Measurements from ENCODE around the gene SERPINB1. TPM values are rescaled to one million over a fixed set of nuclear protein-coding genes. Genes with fewer than 3 reads are reported as not detected.

Gene SERPINB1
- total RNA-seq, 1 experiment from 2014 or later, result 82.3 TPM

DNA sequence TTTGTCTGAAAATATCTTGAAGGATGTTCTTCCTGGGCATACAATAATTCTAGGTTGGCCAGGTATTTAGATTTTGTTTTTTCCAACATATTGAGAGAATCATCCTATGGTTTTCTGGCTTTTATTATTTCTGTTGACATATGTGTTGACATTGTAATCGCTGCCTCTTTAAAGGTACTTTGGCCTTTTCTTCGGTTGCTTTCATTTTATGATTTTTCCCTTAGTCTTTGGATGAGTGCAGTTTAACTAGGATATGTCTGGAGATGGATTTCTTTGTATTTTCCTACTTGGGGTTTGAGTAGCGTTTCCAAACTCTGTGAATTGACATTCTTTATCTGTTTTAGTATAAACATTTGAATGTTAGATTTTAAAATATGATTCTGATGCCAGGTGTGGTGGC is 11.5 kb downstream of the SERPINB1 start:
- peaks cover 21% of the 10 kb centered on the region for H3F3A ChIP-seq (ENCODE audit: insufficient read depth, low read depth)
- DNase-seq, result no peak
- H3K4me3 ChIP-seq, result no peak overlapping the region
- H3K9me2 ChIP-seq (ENCODE audit: insufficient read depth), result no peaks in the 10 kb centered on the region
- H3K27ac ChIP-seq, result no peak overlapping the region
- H3K79me2 ChIP-seq (ENCODE audit: low read depth), result no peaks in the 10 kb centered on the region
- no TSS peak for BruUV-seq (replicated peaks)
- H3K36me3 ChIP-seq (ENCODE audit: low read depth), result peaks cover 19% of the 10 kb centered on the region
- intact Hi-C loops (cut with micrococcal nuclease; ENCODE audit: unreplicated experiment), result no loop called here
- H3K4me1 ChIP-seq (replicated peaks; ENCODE audit: insufficient read depth), result no peaks in the 10 kb centered on the region
- TF ChIP-seq EZH2 (IDR thresholded peaks at IDR 0.05; ENCODE audit: low read depth), result no peak
- TF ChIP-seq, protein P1, sequence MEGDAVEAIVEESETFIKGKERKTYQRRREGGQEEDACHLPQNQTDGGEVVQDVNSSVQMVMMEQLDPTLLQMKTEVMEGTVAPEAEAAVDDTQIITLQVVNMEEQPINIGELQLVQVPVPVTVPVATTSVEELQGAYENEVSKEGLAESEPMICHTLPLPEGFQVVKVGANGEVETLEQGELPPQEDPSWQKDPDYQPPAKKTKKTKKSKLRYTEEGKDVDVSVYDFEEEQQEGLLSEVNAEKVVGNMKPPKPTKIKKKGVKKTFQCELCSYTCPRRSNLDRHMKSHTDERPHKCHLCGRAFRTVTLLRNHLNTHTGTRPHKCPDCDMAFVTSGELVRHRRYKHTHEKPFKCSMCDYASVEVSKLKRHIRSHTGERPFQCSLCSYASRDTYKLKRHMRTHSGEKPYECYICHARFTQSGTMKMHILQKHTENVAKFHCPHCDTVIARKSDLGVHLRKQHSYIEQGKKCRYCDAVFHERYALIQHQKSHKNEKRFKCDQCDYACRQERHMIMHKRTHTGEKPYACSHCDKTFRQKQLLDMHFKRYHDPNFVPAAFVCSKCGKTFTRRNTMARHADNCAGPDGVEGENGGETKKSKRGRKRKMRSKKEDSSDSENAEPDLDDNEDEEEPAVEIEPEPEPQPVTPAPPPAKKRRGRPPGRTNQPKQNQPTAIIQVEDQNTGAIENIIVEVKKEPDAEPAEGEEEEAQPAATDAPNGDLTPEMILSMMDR (conservative IDR thresholded peaks at IDR 0.05), result no peak
- ChIA-PET POLR2A (ENCODE audit: unreplicated experiment) (no interaction called here), CTCF (no interaction called here)
- H4K20me1 ChIP-seq (ENCODE audit: insufficient read depth), result no peaks in the 10 kb centered on the region
- H3K27me3 ChIP-seq (ENCODE audit: insufficient read depth, low read depth), result no peaks in the 10 kb centered on the region
- no peaks in the 10 kb centered on the region for H3K9me3 ChIP-seq (ENCODE audit: insufficient read depth, low read depth)
- no peak overlapping the region for H2AFZ ChIP-seq
- no peak overlapping the region for H3K4me2 ChIP-seq

GRCh38 chr6:2829253-2829652 is 12.4 kb downstream of the SERPINB1 start:
- peaks cover 21% of the 10 kb centered on the region for H3F3A ChIP-seq (ENCODE audit: insufficient read depth, low read depth)
- H2AFZ ChIP-seq, result no peak overlapping the region
- H3K27me3 ChIP-seq (ENCODE audit: insufficient read depth, low read depth), result no peaks in the 10 kb centered on the region
- H3K4me3 ChIP-seq, result no peak overlapping the region
- H3K79me2 ChIP-seq (ENCODE audit: low read depth), result no peaks in the 10 kb centered on the region
- DNase-seq, result no peak
- TF ChIP-seq, protein P1 (conservative IDR thresholded peaks at IDR 0.05), result no peak
- TF ChIP-seq EZH2 (IDR thresholded peaks at IDR 0.05; ENCODE audit: low read depth), result no peak
- H3K36me3 ChIP-seq (ENCODE audit: low read depth), result peaks cover 9% of the 10 kb centered on the region
- ChIA-PET POLR2A (ENCODE audit: unreplicated experiment) (interaction anchor here (1.0 kb wide), 1 partner anchor 13 kb away, joined by 11 read pairs; the partner anchor contains the start of gene SERPINB1), CTCF (no interaction called here)
- intact Hi-C loops (cut with micrococcal nuclease; ENCODE audit: unreplicated experiment), result no loop called here
- H3K27ac ChIP-seq, result no peak overlapping the region
- H3K9me3 ChIP-seq (ENCODE audit: insufficient read depth, low read depth), result no peaks in the 10 kb centered on the region
- no peaks in the 10 kb centered on the region for H4K20me1 ChIP-seq (ENCODE audit: insufficient read depth)
- no peaks in the 10 kb centered on the region for H3K4me1 ChIP-seq (replicated peaks; ENCODE audit: insufficient read depth)
- no TSS peak for BruUV-seq (replicated peaks)
- H3K4me2 ChIP-seq, result no peak overlapping the region
- no peaks in the 10 kb centered on the region for H3K9me2 ChIP-seq (ENCODE audit: insufficient read depth)

- Histone ChIP-seq H3K4me3 (no peak overlapping the region), H3K9me3 (ENCODE audit: insufficient read depth, low read depth) (no peaks in the 10 kb centered on the region), H3K4me2 (no peak overlapping the region), H3K27ac (no peak overlapping the region), H3K9me2 (ENCODE audit: insufficient read depth) (no peaks in the 10 kb centered on the region), H4K20me1 (ENCODE audit: insufficient read depth) (no peaks in the 10 kb centered on the region), H2AFZ (no peak overlapping the region), H3K36me3 (ENCODE audit: low read depth) (peaks cover 9% of the 10 kb centered on the region), H3K27me3 (ENCODE audit: insufficient read depth, low read depth) (no peaks in the 10 kb centered on the region), H3K79me2 (ENCODE audit: low read depth) (no peaks in the 10 kb centered on the region), H3K4me1 (replicated peaks; ENCODE audit: insufficient read depth) (peaks cover 2% of the 10 kb centered on the region), H3F3A (ENCODE audit: insufficient read depth, low read depth) (peaks cover 22% of the 10 kb centered on the region)
- intact Hi-C loops (cut with micrococcal nuclease; ENCODE audit: unreplicated experiment), result no loop called here
- ChIA-PET POLR2A (ENCODE audit: unreplicated experiment) (no interaction called here), CTCF (interaction anchor here (0.5 kb wide), 1 partner anchor 37 kb away, joined by 3 read pairs; no protein-coding TSS in a partner anchor)
- BruUV-seq (replicated peaks), result no TSS peak
- TF ChIP-seq, protein P1 (conservative IDR thresholded peaks at IDR 0.05), result no peak
- no peak for TF ChIP-seq EZH2 (IDR thresholded peaks at IDR 0.05; ENCODE audit: low read depth)
- DNase-seq, result no peak
These were observed 13.0 kb downstream of the SERPINB1 start for GRCh38 chr6:2828629-2829028.
